GM21526 (cell line): Measurements from ENCODE around the gene TNS3.
A peak's percentile ranks its signal among the peaks of the same experiment; 100 is the strongest.

ENCODE experiments used
- ATAC-seq: cut with Tn5 transposase; IDR thresholded peaks from one replicate; pipeline ENCODE4 v1.9.1; 2021; ENCODE audit warnings: moderate library complexity; ENCODE audit not compliant: unreplicated experiment, low FRiP score

The TNS3 gene

DNA sequence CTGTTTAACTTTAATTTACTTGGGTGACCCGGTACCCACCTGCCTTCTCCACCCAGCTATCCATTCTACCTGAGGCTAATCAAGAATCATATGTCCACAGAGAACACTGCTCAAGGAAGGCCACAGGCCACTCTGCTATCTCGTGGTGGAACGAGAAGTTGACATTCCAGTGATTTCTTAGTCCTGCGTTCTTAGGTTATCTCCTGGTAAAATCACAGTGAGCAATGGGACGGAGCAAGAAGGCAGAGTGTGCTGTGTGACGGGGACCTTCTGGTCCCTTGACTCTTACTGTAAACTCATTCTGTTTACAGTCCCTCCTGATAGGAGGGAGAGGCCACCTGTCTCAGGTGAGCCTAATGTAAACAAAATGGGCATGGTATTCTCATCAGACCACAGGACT, 256.6 kb downstream of the TNS3 start:
- no peak for ATAC-seq

DNA sequence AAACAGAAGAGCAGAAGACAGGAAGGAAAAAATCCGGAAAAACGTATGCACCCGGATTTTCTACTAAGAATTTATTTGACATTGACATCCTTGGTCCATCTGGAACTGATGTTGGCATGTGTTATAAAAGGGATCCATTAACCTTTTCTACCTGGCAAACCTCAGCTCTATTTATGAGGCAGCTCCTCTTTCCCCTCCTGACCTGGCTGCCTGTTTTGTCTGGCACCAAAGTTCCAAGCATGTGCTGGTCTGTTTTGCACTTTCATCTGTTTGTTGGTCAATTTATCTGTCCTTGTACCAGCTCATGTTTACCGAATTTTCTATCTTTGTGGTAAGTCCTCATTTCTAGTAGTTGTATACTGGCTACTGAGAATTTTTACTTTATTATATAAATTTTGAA, 258.0 kb downstream of the TNS3 start:
- ATAC-seq, result no peak

DNA sequence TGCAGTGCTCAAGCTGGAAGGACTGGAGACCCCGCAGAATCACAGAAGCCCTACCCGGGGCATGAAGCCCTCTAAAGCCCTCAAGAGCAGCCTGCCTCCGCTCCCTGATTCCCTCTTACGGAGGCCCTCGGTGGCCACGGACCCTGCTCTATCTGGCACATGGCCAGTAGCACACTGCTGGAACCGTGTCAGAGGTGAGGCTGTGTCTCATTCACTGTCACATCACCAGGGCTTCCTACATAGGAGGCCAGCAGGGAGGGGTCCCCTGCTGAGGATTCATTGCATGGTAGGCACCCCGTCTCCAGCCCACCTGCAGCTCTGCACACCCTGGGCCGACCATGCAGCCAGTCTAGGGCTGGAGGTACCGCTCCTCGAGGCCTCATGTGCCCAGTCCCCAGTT, 259.2 kb downstream of the TNS3 start:
- no peak for ATAC-seq

DNA sequence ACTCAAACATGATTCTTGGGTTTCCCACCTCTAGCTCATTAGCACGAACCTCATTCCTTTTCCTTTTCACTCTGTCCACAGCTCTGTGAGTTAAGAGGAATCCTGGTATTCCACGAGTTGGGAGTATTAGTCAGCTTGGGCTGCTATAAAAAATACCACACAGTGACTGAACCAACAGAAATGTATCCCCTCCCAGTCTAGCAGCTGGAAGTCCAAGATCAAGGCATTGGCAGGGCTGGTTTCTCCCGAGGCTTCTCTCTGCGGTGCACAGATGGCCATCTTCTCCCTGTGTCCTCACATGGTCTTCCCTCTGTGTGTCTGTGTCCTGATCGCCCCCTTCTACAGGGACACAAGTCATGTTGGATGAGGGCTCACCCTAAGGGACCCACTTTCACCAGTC, 261.6 kb downstream of the TNS3 start:
- ATAC-seq, result no peak

DNA sequence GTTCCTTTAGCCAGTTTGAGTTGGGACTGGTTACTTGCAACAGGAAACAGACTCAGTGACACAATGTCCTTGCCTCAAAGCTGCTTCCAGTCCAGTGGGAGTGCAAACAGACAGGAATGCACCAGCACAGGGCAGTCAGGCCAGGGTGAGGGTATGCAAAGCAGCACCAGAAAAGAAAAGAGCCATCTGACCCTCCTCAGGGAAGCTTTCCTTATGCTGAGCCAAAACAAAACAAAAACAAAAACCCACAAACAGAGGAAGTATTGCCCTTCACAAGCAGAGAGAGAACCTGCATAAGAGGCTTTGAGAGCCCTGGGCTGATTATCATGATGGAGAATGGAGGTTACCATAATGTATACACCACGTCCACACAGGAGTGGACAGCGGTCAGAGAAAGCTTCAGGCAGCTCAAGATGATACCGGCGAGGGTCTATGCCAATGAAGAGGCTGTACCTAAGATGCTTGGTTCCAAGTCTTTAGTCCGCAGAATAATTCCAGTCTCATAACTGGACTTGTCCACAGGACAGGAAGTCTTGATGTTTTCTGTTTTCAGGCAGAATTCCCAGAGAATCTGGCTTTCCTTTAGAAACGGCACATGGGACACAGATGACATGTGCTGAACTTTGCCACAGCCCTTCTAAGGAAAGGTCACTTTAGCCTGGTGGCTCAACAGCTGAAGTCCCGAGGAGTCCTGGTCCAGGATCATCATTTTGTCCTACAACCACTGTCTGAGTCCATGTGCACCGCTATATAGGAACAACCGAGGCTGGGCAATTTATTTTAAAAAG, 263.3 kb downstream of the TNS3 start:
- ATAC-seq, result peak; percentile 63

DNA sequence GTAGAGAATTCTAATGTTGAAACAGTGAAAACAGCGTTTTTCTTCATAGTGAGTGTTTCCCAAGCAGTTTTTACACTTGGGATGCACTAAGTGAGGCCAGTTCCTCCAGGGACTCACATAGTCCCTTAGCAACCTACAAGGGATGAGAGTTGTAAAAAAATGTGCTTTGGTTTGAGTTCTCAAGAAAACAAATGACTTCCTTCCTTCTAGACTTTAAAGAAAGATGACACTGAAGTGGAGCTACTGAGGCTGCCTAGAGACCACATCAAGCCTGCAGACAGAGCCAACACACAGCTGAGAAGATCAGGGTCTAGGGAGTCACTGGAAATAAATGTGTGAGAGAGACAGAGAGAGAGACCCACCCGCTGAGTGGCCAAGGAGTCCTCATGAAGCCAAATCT, 264.4 kb downstream of the TNS3 start:
- ATAC-seq, result no peak

DNA sequence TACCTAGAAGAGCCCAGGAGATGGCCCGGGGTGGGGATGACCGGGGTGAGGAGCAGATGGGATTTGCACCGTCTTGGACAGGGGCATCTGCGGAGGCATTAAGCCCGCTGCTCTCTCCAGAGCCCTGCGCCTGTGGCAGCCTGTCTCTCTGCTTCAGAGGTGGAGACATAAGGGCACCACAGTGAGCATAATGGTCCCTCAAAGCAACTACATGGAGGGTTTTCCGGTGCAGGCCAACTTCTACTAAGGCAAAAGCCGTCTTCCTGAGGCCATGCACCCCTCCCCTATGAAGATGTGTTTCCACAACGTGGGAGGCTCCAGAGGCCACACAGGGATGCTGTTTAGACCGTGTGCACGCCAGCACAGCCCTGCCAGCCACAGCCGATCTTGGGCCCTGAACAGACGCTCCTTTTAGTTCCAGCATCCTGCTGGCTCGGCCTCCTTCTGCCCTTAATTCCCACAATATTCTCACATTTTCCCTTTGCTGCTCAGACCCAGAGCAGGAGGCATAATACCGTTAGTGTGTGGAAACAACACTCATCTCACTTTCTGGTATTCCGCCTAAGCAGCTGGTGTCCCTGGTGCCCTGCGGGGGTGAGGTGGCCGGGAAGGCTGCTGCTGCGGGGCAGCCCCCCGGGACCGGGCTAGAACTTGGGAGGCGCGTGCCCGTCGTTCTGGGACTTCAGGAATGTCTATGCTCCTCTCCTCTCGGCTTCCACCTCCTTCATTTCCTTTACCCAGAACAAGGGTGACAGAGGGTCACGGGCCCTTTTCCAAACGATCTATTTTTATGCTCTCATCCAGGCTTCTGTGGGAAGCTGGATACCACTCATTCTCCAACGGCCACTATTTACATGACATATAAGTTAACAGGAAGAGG, 266.9 kb downstream of the TNS3 start:
- no peak for ATAC-seq

DNA sequence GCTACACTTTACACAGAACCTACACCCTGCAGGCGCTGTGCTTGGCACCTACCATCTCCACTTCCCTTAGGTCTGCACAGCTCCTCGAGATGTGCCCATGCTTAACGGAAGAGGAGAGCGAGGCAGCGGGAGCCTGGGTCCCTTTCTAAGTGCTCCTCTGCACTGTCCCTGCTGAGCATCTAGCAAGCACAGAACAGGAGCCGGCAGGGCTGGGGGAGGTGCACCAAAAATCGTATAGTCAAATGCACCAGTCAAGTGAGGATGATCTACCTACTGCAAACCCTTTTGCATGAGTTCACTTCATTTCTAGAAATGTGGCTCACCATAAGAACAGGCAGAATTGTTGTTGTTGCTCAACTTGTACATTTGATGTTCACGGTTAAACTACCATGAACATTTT, 267.7 kb downstream of the TNS3 start:
- no peak for ATAC-seq

DNA sequence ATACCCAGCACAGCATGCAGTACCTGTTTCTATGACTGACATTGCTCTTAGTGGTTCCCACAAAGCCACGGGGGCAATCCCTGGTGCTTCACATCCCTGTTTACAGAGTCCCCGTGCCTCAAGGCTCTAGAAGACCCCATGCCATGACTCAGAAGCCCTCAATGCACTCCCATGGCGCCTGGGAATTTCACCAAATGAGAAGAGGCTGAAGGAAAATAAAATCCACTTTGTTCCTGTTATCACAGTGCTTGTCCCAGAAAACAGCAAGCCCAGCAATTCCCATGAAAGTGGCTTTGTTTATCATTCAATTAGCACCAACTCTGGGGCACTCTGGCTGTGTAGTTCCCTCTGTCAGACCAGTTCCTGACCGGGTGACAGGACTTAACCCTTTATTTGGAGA, 268.3 kb downstream of the TNS3 start:
- no peak for ATAC-seq

DNA sequence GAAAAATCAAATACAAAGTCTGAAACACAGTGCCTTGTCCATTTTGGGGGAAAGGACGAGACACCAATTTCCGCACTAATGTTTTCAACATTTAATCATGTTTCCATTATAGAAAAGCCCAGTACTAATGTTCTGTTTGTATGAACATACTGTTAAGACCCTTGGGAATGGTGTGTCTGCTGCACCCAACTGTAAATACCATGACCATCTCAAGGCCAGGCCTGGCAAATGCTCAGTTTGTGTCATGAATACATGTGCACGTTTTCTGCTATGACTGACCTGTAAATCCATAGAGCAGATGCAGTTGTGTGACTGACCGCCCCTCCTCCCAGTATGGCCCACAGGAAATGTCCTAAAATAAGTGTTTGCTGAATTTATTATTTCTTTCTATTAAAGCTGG, 270.0 kb downstream of the TNS3 start:
- ATAC-seq, result no peak

DNA sequence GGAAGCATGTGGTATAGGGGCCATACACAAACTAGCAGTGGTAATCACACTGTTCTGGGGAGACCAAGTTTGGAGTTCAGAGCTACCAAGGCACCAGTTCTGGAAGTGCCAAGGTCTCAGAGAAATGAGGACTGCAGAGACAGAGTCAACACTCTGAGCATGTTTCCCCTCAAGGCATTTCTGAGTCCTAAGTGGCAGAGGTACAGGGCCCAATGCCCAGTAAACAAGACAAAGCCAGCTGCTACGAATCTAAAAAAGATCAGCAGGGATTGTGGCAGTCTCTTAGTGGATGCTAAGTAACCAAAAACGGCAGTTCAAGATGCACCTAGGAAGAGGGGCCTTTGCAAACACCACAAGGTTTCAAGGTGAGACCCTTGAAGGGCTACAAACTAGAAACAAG, 271.9 kb downstream of the TNS3 start:
- no peak for ATAC-seq

DNA sequence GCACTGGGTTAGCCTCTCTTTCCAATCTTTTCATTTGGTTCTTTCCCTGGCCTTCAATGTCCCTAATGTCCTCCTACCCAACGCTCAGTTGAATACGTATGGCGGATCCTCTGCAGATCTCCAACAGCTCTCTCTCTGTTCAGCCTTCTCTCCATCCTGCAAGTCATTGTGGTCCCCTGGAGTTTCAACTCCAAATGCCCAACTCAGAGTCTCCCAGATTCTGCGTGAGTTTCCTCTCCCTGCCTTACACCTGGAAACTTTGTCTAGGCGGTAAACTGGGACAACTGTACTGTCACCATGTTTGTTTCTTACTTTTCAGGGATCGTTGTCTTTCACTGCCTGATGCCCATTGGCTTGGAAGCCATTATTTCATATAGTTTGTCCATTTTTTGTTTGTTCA, 273.1 kb downstream of the TNS3 start:
- no peak for ATAC-seq

DNA sequence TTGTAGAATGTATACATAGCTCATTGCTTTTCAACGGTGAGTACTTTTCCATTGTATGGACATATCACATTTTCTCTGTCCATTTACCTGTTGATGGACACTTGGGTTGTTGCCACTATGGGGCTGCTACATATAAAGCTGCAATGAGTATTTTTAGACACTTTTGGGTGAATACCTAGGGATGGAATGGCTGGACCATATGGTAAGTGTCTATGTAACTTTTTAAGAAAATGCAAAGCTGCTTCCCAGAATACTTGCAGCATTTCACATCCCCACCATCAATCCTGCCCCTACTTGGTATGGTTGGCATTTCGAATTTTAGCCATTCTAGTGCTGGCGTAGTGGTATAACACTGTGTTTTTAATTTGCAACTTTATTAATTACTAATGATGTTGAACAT, 274.6 kb downstream of the TNS3 start:
- no peak for ATAC-seq

DNA sequence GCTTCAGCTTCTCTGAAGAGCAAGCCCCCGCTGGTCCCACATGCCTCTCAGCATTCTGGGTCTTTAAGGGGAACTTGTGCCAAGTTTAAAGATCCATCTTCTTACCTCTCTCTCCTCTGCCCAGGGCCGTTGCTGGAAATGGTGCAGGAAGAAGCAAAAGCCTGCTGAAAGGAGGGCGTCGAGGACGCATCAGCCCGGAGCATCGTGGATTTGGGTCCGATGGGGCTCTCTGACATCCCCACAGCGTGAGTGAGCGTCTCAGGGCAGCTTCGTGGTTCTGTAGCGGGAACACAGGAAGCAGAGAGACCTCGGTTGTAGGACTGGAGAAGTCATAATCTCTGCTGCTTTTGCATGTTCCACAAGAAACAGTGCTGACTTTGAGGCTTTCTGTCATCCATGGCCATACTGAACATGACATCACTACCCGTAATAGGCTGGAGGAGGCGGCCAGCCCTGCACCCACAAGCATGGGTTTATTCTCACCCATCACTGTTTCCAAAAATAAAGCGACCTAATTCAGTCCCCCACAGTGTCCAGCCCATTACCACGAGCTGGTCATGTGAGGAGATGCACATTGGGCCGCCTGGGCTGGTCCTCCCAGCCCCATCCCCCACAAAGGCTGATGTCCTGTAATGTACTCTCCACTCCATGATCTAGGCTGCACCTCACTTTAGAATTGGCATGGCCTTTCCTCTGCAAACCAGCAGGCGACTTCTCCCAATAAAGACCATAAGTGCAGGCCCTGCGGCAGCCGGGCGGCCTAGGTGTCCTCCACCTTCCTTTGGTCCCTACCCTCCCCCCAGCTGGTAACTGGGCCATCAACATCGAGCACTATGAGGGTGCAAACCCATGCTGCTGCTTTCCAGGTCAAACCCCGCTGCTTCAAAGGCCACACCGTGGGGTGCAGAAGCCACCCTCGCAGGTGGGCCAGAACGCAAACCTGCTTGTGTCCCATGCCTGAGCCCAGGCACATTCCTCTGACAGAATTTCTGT, 276.9 kb downstream of the TNS3 start:
- no peak for ATAC-seq

DNA sequence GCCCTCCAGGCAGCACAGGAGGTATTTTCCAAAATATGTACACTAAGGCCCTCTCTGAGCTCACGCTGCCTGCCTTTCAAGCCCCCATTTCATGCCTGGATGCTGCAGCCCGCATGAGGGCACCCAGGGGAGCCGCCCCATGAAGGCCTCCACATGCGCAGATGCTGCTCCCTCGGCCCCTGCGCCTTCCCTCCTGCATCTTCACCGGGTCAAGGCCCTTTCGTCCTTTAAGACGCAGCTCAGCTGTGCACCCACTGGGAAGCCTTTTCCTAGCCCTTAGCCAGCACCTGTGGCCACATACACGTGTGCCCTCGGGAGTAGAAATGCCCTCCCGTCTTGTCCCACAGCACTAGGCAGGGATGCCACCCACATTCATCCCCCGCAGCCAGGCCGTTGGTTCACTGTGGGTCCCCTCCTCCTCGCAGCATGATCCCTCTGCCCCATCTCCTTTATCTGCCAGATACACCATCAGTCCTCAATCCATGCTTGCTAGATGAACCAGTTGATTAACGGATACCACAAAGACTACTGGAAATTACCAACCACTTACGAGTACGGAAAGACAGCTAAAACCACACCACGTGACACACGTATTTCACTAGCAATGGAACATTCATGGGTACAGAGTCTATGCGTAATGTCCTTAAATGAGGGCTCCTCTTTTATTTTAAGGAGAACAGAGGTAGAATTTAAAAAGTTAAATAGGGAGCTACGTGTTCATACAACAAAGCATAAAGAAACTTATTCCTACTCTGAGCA, 278.0 kb downstream of the TNS3 start:
- no peak for ATAC-seq

DNA sequence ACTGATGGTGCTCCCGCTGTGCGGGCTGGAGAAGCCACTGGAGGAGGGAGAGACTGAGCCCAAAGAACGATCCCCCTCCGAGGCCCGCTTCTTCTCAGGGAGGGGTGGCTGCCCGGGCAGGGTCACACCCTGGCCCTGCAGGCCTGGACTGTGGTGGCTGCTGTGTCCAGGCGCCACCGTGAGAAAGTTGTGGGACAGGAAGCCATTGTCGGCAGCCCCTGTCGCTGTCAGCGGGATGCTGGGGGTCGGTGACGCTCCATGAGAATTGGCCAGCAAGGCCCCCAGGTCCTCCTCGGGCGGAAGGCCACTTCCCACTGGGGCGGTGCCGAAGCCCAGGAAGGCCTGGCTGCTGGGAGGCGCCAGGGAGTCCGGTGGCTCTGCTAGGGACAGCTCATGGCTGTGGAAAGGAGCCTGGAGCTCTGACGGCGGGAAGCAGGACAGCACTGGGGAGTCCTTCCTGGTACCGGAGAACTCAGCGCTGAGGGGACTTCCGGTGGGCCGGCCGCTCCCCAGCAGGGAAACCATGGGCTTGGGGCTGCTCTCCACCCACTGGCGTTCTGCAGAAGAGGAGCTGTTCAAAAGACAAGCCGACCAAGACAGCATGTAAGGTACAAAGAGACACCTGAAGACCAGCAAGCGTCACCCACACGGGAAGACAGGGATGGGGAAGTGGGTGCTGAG, 278.8 kb downstream of the TNS3 start:
- no peak for ATAC-seq

DNA sequence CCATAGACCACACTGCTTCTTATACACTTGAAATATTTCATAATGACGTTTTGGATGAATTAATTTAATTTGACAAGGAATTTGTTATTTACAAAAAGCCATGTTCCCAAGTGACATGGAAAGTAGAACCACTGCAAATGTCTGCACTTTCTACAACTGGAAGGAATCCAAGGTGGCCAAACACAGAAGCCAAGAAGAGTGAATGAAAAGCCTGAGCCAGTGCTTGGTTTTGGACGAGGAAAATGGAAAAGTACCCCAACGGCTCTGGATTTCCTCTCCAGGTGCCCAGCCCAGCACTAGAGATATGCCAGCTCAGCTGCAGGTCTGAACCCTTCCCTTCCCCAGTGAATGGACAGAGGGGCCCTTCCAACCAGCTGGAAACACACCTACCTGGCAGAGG, 279.4 kb downstream of the TNS3 start:
- ATAC-seq, result no peak

DNA sequence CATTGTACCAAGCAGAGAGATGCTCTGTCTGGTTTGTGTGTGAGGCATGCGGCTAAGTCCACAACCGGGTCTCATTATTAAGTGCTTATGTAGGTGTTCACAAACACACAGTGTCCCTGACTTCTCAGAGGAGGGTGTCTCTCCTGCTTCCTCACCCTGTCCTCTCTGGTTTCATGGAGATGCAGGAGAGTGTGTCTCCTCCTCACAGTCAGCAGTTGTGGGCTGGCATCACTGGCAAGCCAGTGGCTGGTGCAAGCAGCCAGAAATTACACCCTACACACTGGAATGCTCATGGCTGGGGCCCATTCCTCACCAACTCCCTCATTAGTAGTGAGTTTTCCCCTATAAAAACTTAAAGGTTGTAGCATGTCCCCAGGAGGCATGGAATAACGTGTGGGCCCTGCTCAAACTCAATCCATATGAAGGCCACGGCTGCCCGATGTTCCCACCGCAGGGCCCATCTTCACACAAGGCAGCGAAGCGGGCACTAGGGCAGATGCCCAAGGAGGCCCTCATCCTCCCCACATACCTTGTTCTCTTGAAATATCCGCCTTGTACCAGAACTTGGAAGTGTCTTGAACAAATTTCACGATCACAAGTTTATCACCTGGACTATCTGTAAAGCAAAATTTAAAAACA, 280.1 kb downstream of the TNS3 start:
- no peak for ATAC-seq

DNA sequence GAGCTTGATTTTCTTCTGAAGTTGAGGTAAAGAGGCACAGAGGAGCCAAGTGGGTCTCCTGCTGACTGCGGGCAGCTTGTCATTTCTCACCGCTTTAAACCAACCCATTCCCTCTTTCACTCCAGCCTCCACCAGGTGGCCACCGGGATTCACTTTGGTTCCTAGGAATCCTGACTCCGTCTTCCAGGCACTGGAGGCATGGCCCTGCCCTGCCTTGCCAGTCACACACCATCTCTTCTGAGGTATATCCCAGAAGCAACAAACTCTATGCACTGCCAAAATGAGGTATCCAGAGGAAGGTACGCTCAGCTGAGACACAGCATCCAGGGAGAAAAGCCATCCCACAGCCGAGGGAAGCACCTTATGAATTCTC, 280.8 kb downstream of the TNS3 start:
- ATAC-seq, result no peak
